Liver (tissue), 9 donors: ENCODE data around the gene ARHGAP10. TPM values are rescaled to one million over a fixed set of nuclear protein-coding genes. Genes with fewer than 3 reads are reported as not detected.

Experiments
- DNase-seq: peaks from one replicate; pipeline ENCODE4 v3.0.0-alpha.2; 2017; ENCODE audit warnings: low spot score
- H3K27ac ChIP-seq, 2 donors: one replicate each; pipeline ENCODE4 v1.7.0; 2013; ENCODE audit warnings: inconsistent platforms in 2 of 2, low read length in 2 of 2, control low read depth in 1 of 2, low read depth in 1 of 2, mild to moderate bottlenecking in 1 of 2
- H3K27me3 ChIP-seq, 4 donors: one replicate each; pipeline versions ENCODE4 v1.6.1 to v1.7.0; 2013; ENCODE audit warnings: low read length in 3 of 4, inconsistent platforms in 1 of 4, mild to moderate bottlenecking in 1 of 4, moderate library complexity in 1 of 4; ENCODE audit not compliant: control insufficient read depth in 4 of 4, insufficient read depth in 4 of 4
- H3K36me3 ChIP-seq, 4 donors: one replicate each; pipeline versions ENCODE4 v1.6.1 to v1.7.0; 2013; ENCODE audit warnings: low read length in 3 of 4, mild to moderate bottlenecking in 3 of 4, low read depth in 1 of 4, moderate library complexity in 1 of 4; ENCODE audit not compliant: control insufficient read depth in 4 of 4, insufficient read depth in 3 of 4
- H3K4me1 ChIP-seq, 4 donors: one replicate each; pipeline versions ENCODE4 v1.6.1 to v1.7.0; 2013; ENCODE audit warnings: low read length in 3 of 4, mild to moderate bottlenecking in 3 of 4, moderate library complexity in 1 of 4; ENCODE audit not compliant: control insufficient read depth in 4 of 4, insufficient read depth in 4 of 4
- H3K4me3 ChIP-seq, 3 donors: one replicate each; pipeline versions ENCODE4 v1.6.1 to v1.7.0; 2013; ENCODE audit warnings: low read length in 3 of 3, control low read depth in 1 of 3, low read depth in 1 of 3, mild to moderate bottlenecking in 1 of 3
- H3K9ac ChIP-seq, 2 donors: one replicate each; pipeline ENCODE4 v1.7.0; 2013; ENCODE audit warnings: low read length in 2 of 2, mild to moderate bottlenecking in 2 of 2, moderate library complexity in 2 of 2, control low read depth in 1 of 2, low read depth in 1 of 2
- H3K9me3 ChIP-seq, 4 donors: one replicate each; pipeline versions ENCODE4 v1.6.1 to v1.7.0; 2013; ENCODE audit warnings: low read length in 3 of 4; ENCODE audit not compliant: control insufficient read depth in 4 of 4
- EGR1 ChIP-seq, 2 donors: IDR thresholded peaks; 2 replicates each; pipeline ENCODE4 v1.6.1; 2016 to 2018; ENCODE audit warnings: antibody characterized with exemption in 2 of 2, low read depth in 2 of 2
- FOXA1 ChIP-seq: IDR thresholded peaks from 2 replicates; pipeline ENCODE4 v1.6.1; 2016; ENCODE audit warnings: antibody characterized with exemption
- FOXA2 ChIP-seq: IDR thresholded peaks from 2 replicates; pipeline ENCODE4 v1.6.1; 2016; ENCODE audit warnings: antibody characterized with exemption
- GABPA ChIP-seq, 2 donors: IDR thresholded peaks in 1 of 2; conservative IDR thresholded peaks in 1 of 2; 2 replicates each; pipeline ENCODE4 v1.6.1; 2016; ENCODE audit warnings: antibody characterized with exemption in 2 of 2, mild to moderate bottlenecking in 1 of 2, moderate library complexity in 1 of 2
- HNF4A ChIP-seq, 2 donors: conservative IDR thresholded peaks; 2 replicates each; pipeline ENCODE4 v1.6.1; 2016; ENCODE audit warnings: antibody characterized with exemption in 2 of 2, mild to moderate bottlenecking in 2 of 2
- HNF4G ChIP-seq: IDR thresholded peaks from 2 replicates; pipeline ENCODE4 v1.6.1; 2016; ENCODE audit warnings: antibody characterized with exemption
- JUND ChIP-seq, 2 donors: IDR thresholded peaks; 2 replicates each; pipeline ENCODE4 v1.6.1; 2016; ENCODE audit warnings: antibody characterized with exemption in 2 of 2
- NR2F2 ChIP-seq: IDR thresholded peaks from 2 replicates; pipeline ENCODE4 v1.6.1; 2016; ENCODE audit warnings: antibody characterized with exemption
- RAD21 ChIP-seq, 2 donors: IDR thresholded peaks; 2 replicates each; pipeline ENCODE4 v1.6.1; 2016; ENCODE audit warnings: antibody characterized with exemption in 2 of 2, mild to moderate bottlenecking in 2 of 2
- RXRA ChIP-seq, 2 donors: IDR thresholded peaks; 2 replicates each; pipeline ENCODE4 v1.6.1; 2017 to 2018; ENCODE audit warnings: antibody characterized with exemption in 2 of 2, mild to moderate bottlenecking in 1 of 2
- SP1 ChIP-seq: IDR thresholded peaks from 2 replicates; pipeline ENCODE4 v1.6.1; 2018; ENCODE audit warnings: antibody characterized with exemption, mild to moderate bottlenecking
- TAF1 ChIP-seq: conservative IDR thresholded peaks from 2 replicates; pipeline ENCODE4 v1.6.1; 2016; ENCODE audit warnings: antibody characterized with exemption, mild to moderate bottlenecking
- YY1 ChIP-seq: IDR thresholded peaks from 2 replicates; pipeline ENCODE4 v1.6.1; 2016; ENCODE audit warnings: antibody characterized with exemption, mild to moderate bottlenecking
- WGBS: extraction: QIAGEN DNeasy Blood & Tissue Kit; methylation state at CpG from one replicate; pipeline ENCODE4 v1.1.7; 2013; 5-methylcytosine and 5-hydroxymethylcytosine counted together
- polyA plus RNA-seq, 2 donors: library from polyadenylated mRNA; stranded (reverse) in 1 of 2; unstranded in 1 of 2; fragments of 200-250 nt in 1 of 2; fragments of >200 nt in 1 of 2; fragmentation: Nextera tagmentation in 1 of 2; extraction: Ambion mirVana in 1 of 2; gene quantifications; one replicate each; pipeline versions ENCODE4 v1.2.1 to v1.2.3, GENCODE V29; 2013 to 2015
- total RNA-seq, 2 donors: library from RNA; depleted of rRNA; stranded (reverse); fragments of >200 nt; gene quantifications; one replicate each; pipeline ENCODE4 v1.2.3, GENCODE V29; 2014
- TF ChIP-seq, protein P1 (sequence below): IDR thresholded peaks from 2 replicates; pipeline ENCODE4 v1.6.1; 2016; ENCODE audit warnings: antibody characterized with exemption
- TF ChIP-seq, protein P2 (sequence below): IDR thresholded peaks from 2 replicates; pipeline ENCODE4 v1.6.1; 2016; ENCODE audit warnings: antibody characterized with exemption, mild to moderate bottlenecking
- TF ChIP-seq, protein P3 (sequence below): IDR thresholded peaks from 2 replicates; pipeline ENCODE4 v1.6.1; 2016; ENCODE audit warnings: antibody characterized with exemption
- TF ChIP-seq, protein P4 (sequence below): fragments of 150-350 bp; IDR thresholded peaks from 2 replicates; pipeline ENCODE4 v1.5.1; 2017; ENCODE audit warnings: improper control_type of control experiment, low read depth, low read length; ENCODE audit not compliant: missing input control
- TF ChIP-seq, protein P5 (sequence below): IDR thresholded peaks from 2 replicates; pipeline ENCODE4 v1.6.1; 2016; ENCODE audit warnings: antibody characterized with exemption
- donor health status: healthy.
- donor health status: healthy.
- donor health status: healthy.
- donor health status: healthy.
- donor health status: healthy.

Gene ARHGAP10
- total and polyA plus RNA-seq, 4 donors: 1.5 to 13.0 (median 4.3) TPM

DNA sequence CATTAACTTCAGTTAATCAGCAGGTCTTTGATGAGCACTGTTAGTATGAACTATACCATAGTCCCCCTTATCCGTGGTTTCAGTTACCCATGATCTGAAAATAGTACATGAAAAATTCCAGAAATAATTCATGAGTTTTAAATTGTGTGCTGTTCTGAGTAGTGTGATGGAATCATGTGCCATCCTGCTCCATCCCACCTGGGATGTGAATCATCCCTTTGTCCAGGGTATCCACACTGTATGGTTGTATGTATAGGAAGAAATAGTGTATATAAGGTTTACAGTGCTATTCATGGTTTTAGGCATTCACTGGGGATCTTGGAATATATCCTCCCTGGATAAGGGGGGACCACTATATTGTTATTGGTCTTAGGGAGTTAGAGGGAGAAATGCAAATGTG lies 24.5 kb downstream of the ARHGAP10 start:
- no peak for DNase-seq
- no peaks in the 10 kb centered on the region for H3K27me3 ChIP-seq
- no peak overlapping the region for H3K4me3 ChIP-seq
- no peaks in the 10 kb centered on the region for H3K9me3 ChIP-seq
- H3K4me1 ChIP-seq: no peaks in the 10 kb centered on the region
- no peak for TF ChIP-seq SP1
- TF ChIP-seq, protein P1, sequence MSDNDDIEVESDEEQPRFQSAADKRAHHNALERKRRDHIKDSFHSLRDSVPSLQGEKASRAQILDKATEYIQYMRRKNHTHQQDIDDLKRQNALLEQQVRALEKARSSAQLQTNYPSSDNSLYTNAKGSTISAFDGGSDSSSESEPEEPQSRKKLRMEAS: no peak
- TF ChIP-seq, protein P2, sequence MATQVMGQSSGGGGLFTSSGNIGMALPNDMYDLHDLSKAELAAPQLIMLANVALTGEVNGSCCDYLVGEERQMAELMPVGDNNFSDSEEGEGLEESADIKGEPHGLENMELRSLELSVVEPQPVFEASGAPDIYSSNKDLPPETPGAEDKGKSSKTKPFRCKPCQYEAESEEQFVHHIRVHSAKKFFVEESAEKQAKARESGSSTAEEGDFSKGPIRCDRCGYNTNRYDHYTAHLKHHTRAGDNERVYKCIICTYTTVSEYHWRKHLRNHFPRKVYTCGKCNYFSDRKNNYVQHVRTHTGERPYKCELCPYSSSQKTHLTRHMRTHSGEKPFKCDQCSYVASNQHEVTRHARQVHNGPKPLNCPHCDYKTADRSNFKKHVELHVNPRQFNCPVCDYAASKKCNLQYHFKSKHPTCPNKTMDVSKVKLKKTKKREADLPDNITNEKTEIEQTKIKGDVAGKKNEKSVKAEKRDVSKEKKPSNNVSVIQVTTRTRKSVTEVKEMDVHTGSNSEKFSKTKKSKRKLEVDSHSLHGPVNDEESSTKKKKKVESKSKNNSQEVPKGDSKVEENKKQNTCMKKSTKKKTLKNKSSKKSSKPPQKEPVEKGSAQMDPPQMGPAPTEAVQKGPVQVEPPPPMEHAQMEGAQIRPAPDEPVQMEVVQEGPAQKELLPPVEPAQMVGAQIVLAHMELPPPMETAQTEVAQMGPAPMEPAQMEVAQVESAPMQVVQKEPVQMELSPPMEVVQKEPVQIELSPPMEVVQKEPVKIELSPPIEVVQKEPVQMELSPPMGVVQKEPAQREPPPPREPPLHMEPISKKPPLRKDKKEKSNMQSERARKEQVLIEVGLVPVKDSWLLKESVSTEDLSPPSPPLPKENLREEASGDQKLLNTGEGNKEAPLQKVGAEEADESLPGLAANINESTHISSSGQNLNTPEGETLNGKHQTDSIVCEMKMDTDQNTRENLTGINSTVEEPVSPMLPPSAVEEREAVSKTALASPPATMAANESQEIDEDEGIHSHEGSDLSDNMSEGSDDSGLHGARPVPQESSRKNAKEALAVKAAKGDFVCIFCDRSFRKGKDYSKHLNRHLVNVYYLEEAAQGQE: no peak
- TF ChIP-seq FOXA2: no peak
- TF ChIP-seq EGR1 (IDR thresholded peaks at IDR 0.05; ENCODE audit: low read depth in 2 of 2): no peak
- TF ChIP-seq JUND (IDR thresholded peaks at IDR 0.05): no peak
- no peak for TF ChIP-seq GABPA (IDR thresholded peaks at IDR 0.05 in 1 of 2, conservative IDR thresholded peaks at IDR 0.05 in 1 of 2)
- TF ChIP-seq RAD21 (IDR thresholded peaks at IDR 0.05): no peak
- TF ChIP-seq, protein P3, sequence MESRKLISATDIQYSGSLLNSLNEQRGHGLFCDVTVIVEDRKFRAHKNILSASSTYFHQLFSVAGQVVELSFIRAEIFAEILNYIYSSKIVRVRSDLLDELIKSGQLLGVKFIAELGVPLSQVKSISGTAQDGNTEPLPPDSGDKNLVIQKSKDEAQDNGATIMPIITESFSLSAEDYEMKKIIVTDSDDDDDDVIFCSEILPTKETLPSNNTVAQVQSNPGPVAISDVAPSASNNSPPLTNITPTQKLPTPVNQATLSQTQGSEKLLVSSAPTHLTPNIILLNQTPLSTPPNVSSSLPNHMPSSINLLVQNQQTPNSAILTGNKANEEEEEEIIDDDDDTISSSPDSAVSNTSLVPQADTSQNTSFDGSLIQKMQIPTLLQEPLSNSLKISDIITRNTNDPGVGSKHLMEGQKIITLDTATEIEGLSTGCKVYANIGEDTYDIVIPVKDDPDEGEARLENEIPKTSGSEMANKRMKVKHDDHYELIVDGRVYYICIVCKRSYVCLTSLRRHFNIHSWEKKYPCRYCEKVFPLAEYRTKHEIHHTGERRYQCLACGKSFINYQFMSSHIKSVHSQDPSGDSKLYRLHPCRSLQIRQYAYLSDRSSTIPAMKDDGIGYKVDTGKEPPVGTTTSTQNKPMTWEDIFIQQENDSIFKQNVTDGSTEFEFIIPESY: no peak
- TF ChIP-seq YY1: no peak
- TF ChIP-seq RXRA (IDR thresholded peaks at IDR 0.05): no peak
- no peak for TF ChIP-seq NR2F2
- no peak for TF ChIP-seq HNF4G
- no peak for TF ChIP-seq TAF1
- no peak overlapping the region for H3K27ac ChIP-seq
- no peak overlapping the region for H3K9ac ChIP-seq
- WGBS: 88% methylated on average over 1 of the region's 1 CpG
- H3K36me3 ChIP-seq: no peaks in the 10 kb centered on the region

DNA sequence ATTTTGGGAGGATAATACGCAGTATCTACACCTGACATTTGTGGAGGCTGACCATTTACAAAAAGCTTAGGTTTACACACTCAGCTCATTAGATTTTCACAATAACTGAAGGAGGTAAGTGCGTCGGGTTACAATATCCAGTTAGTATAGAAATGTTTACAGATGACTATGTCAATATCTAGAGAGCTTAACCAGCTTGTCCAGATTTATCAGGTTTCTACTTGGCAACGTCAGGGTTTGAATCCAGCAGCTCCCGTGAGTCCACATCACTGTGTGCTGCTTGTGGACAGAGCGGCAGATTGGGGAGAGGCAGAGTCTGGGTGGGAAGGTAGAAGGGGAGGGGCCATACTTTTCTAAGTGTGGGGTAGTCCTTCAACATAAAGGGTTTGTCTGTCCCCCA lies 28.3 kb downstream of the ARHGAP10 start:
- Histone ChIP-seq H3K4me3 (no peak overlapping the region), H3K36me3 (no peaks in the 10 kb centered on the region), H3K9me3 (no peaks in the 10 kb centered on the region), H3K27me3 (no peaks in the 10 kb centered on the region), H3K9ac (no peak overlapping the region), H3K27ac (no peak overlapping the region), H3K4me1 (no peaks in the 10 kb centered on the region)
- no peak for DNase-seq
- 64% methylated on average over 6 of the region's 6 CpGs for WGBS
- TF ChIP-seq, protein P1: no peak
- TF ChIP-seq YY1 (no peak), HNF4G (no peak), HNF4A (conservative IDR thresholded peaks at IDR 0.05) (no peak), JUND (IDR thresholded peaks at IDR 0.05) (no peak), RXRA (IDR thresholded peaks at IDR 0.05) (no peak), FOXA2 (no peak), SP1 (no peak), TAF1 (no peak), RAD21 (IDR thresholded peaks at IDR 0.05) (no peak), FOXA1 (no peak), EGR1 (IDR thresholded peaks at IDR 0.05; ENCODE audit: low read depth in 2 of 2) (no peak)
- TF ChIP-seq, protein P3: no peak
- TF ChIP-seq, protein P4, sequence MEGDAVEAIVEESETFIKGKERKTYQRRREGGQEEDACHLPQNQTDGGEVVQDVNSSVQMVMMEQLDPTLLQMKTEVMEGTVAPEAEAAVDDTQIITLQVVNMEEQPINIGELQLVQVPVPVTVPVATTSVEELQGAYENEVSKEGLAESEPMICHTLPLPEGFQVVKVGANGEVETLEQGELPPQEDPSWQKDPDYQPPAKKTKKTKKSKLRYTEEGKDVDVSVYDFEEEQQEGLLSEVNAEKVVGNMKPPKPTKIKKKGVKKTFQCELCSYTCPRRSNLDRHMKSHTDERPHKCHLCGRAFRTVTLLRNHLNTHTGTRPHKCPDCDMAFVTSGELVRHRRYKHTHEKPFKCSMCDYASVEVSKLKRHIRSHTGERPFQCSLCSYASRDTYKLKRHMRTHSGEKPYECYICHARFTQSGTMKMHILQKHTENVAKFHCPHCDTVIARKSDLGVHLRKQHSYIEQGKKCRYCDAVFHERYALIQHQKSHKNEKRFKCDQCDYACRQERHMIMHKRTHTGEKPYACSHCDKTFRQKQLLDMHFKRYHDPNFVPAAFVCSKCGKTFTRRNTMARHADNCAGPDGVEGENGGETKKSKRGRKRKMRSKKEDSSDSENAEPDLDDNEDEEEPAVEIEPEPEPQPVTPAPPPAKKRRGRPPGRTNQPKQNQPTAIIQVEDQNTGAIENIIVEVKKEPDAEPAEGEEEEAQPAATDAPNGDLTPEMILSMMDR: no peak
- TF ChIP-seq, protein P2: no peak
- TF ChIP-seq, protein P5, sequence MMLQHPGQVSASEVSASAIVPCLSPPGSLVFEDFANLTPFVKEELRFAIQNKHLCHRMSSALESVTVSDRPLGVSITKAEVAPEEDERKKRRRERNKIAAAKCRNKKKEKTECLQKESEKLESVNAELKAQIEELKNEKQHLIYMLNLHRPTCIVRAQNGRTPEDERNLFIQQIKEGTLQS: no peak
